ENCODE results near the gene CCDC57. TPM values are rescaled to one million over a fixed set of nuclear protein-coding genes. Genes with fewer than 3 reads are reported as not detected.
A peak's percentile ranks its signal among the peaks of the same experiment; 100 is the strongest.
"Not testable (repeated sequence)": the region's sequence is repeated elsewhere in the genome, so short reads cannot be mapped to it uniquely, and the experiment has no call there.

The CCDC57 gene
- total RNA-seq, 1 donor = 21.0 TPM

- Histone ChIP-seq H3K4me3 (ENCODE audit: insufficient read depth, low read length) (no peak overlapping the region), H3K27ac (ENCODE audit: low read depth, low read length) (no peak overlapping the region), H3K4me2 (ENCODE audit: insufficient read depth, low read length) (no peak overlapping the region), H3K36me3 (ENCODE audit: insufficient read depth, low read length) (no peaks in the 10 kb centered on the region), H3K27me3 (ENCODE audit: insufficient read depth, low read length) (no peaks in the 10 kb centered on the region), H4K20me1 (ENCODE audit: insufficient read depth, low read length) (no peaks in the 10 kb centered on the region), H3K4me1 (ENCODE audit: insufficient read depth, low read length) (peaks cover 40% of the 10 kb centered on the region), H3K9me3 (ENCODE audit: low read depth, low read length) (no peaks in the 10 kb centered on the region), H2AFZ (ENCODE audit: low read length) (no peak overlapping the region), H3K79me2 (ENCODE audit: insufficient read depth, low read length) (peaks cover 23% of the 10 kb centered on the region)
- DNase-seq (ENCODE audit: insufficient read length, low spot score, missing footprints) = peak; percentile 57
- TF ChIP-seq, protein P1, sequence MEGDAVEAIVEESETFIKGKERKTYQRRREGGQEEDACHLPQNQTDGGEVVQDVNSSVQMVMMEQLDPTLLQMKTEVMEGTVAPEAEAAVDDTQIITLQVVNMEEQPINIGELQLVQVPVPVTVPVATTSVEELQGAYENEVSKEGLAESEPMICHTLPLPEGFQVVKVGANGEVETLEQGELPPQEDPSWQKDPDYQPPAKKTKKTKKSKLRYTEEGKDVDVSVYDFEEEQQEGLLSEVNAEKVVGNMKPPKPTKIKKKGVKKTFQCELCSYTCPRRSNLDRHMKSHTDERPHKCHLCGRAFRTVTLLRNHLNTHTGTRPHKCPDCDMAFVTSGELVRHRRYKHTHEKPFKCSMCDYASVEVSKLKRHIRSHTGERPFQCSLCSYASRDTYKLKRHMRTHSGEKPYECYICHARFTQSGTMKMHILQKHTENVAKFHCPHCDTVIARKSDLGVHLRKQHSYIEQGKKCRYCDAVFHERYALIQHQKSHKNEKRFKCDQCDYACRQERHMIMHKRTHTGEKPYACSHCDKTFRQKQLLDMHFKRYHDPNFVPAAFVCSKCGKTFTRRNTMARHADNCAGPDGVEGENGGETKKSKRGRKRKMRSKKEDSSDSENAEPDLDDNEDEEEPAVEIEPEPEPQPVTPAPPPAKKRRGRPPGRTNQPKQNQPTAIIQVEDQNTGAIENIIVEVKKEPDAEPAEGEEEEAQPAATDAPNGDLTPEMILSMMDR (IDR thresholded peaks at IDR 0.05; ENCODE audit: extremely low read depth, low read depth, low read length) = no peak
These were observed 1.5 kb upstream of the CCDC57 start for GRCh38 chr17:82214012-82214628.

GRCh38 chr17:82213251-82214011 is 789 bp upstream of the CCDC57 start:
- Histone ChIP-seq H3K4me1 (ENCODE audit: insufficient read depth, low read length) (peaks cover 40% of the 10 kb centered on the region), H3K4me3 (ENCODE audit: insufficient read depth, low read length) (peak overlapping the region; percentile 93), H3K27me3 (ENCODE audit: insufficient read depth, low read length) (no peaks in the 10 kb centered on the region), H3K4me2 (ENCODE audit: insufficient read depth, low read length) (peak overlapping the region; percentile 91), H3K36me3 (ENCODE audit: insufficient read depth, low read length) (no peaks in the 10 kb centered on the region), H2AFZ (ENCODE audit: low read length) (peak overlapping the region; percentile 51), H4K20me1 (ENCODE audit: insufficient read depth, low read length) (no peaks in the 10 kb centered on the region), H3K9me3 (ENCODE audit: low read depth, low read length) (no peaks in the 10 kb centered on the region), H3K27ac (ENCODE audit: low read depth, low read length) (peak overlapping the region; percentile 70), H3K79me2 (ENCODE audit: insufficient read depth, low read length) (peaks cover 23% of the 10 kb centered on the region)
- peak; percentile 100 for DNase-seq (ENCODE audit: insufficient read length, low spot score, missing footprints)
- TF ChIP-seq, protein P1 (IDR thresholded peaks at IDR 0.05; ENCODE audit: extremely low read depth, low read depth, low read length) = no peak

DNA sequence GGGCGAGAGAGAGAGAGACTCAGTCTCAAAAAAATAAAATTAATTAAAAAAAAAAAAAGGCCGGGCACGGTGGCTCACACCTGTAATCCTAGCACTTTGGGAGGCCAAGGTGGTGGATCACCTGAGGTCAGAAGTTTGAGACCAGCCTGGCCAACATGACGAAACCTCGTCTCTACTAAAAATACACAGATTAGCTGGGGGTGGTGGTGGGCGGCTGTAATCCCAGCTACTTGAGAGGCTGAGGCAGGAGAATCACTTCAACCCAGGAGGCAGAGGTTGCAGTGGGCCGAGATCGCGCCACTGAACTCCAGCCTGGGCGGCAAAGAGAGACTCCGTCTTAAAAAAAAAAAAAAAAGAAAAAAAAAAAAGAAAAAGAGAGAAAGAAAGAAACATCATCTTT is 2.0 kb downstream of the CCDC57 start:
- H3K27me3 ChIP-seq (ENCODE audit: insufficient read depth, low read length); H3K36me3 ChIP-seq (ENCODE audit: insufficient read depth, low read length); H3K27ac ChIP-seq (ENCODE audit: low read depth, low read length); H2AFZ ChIP-seq (ENCODE audit: low read length); H3K9me3 ChIP-seq (ENCODE audit: low read depth, low read length); H4K20me1 ChIP-seq (ENCODE audit: insufficient read depth, low read length); H3K4me2 ChIP-seq (ENCODE audit: insufficient read depth, low read length); DNase-seq (ENCODE audit: insufficient read length, low spot score, missing footprints); H3K4me3 ChIP-seq (ENCODE audit: insufficient read depth, low read length): not testable (repeated sequence)
- Histone ChIP-seq H3K4me1 (ENCODE audit: insufficient read depth, low read length) (peaks cover 22% of the 10 kb centered on the region), H3K79me2 (ENCODE audit: insufficient read depth, low read length) (peaks cover 20% of the 10 kb centered on the region)

- H3K4me2 ChIP-seq (ENCODE audit: insufficient read depth, low read length) = peak overlapping the region; percentile 58
- H3K27ac ChIP-seq (ENCODE audit: low read depth, low read length) = peak overlapping the region; percentile 38
These were observed 6.7 kb downstream of the CCDC57 start for GRCh38 chr17:82205720-82206508.

More at GRCh38 chr17:82205720-82206508, 6.7 kb downstream of the CCDC57 start:
- Histone ChIP-seq H4K20me1 (ENCODE audit: insufficient read depth, low read length) (peaks cover 28% of the 10 kb centered on the region), H2AFZ (ENCODE audit: low read length) (peak overlapping the region; percentile 76), H3K27me3 (ENCODE audit: insufficient read depth, low read length) (no peaks in the 10 kb centered on the region), H3K79me2 (ENCODE audit: insufficient read depth, low read length) (peaks cover 21% of the 10 kb centered on the region), H3K36me3 (ENCODE audit: insufficient read depth, low read length) (peaks cover 15% of the 10 kb centered on the region), H3K9me3 (ENCODE audit: low read depth, low read length) (no peaks in the 10 kb centered on the region), H3K4me1 (ENCODE audit: insufficient read depth, low read length) (peaks cover 17% of the 10 kb centered on the region), H3K4me3 (ENCODE audit: insufficient read depth, low read length) (no peak overlapping the region)
- peak; percentile 97 for DNase-seq (ENCODE audit: insufficient read length, low spot score, missing footprints)
- TF ChIP-seq, protein P1 (IDR thresholded peaks at IDR 0.05; ENCODE audit: extremely low read depth, low read depth, low read length) = peak; percentile 91

All from osteoblast (primary cell).